SK-N-SH treated with all-trans-retinoic acid at 6 μM for 48 hours (cell line): ENCODE measurements around the gene PRCC.
A peak's percentile ranks its signal among the peaks of the same experiment; 100 is the strongest.
"Not testable (repeated sequence)": the region's sequence is repeated elsewhere in the genome, so short reads cannot be mapped to it uniquely, and the experiment has no call there.

Source experiments
- ATAC-seq: fragments of 200-7000 bp; cut with Tn5 transposase; 3 replicates; pipeline ENCODE4 v1.9.1; 2020; ENCODE audit warnings: mild to moderate bottlenecking, moderate library complexity
- ARNTL ChIP-seq: fragments of 450-650 bp; formaldehyde crosslinking; IDR thresholded peaks from 2 replicates; pipeline ENCODE4 v1.5.0; 2020; ENCODE audit warnings: low read depth, mild to moderate bottlenecking, moderate library complexity, borderline replicate concordance
- BACH2 ChIP-seq: fragments of 250-450 bp; sonication (Bioruptor Pico); IDR thresholded peaks from 2 replicates; pipeline ENCODE4 v1.9.0; 2021; ENCODE audit warnings: mild to moderate bottlenecking, borderline replicate concordance
- CSDC2 ChIP-seq: fragments of 250-450 bp; sonication (Bioruptor Pico); IDR thresholded peaks from 2 replicates; pipeline ENCODE4 v1.5.0; 2020; ENCODE audit warnings: mild to moderate bottlenecking, moderate library complexity
- ESRRG ChIP-seq: fragments of 250-450 bp; sonication (Bioruptor Pico); IDR thresholded peaks from 2 replicates; pipeline ENCODE4 v1.6.1; 2021; ENCODE audit warnings: mild to moderate bottlenecking
- ISL1 ChIP-seq: fragments of 250-450 bp; sonication (Bioruptor Pico); IDR thresholded peaks from 2 replicates; pipeline ENCODE4 v2.1.2; 2022; ENCODE audit warnings: mild to moderate bottlenecking, moderate library complexity
- OSR1 ChIP-seq: fragments of 250-450 bp; sonication (Bioruptor Pico); IDR thresholded peaks from 2 replicates; pipeline ENCODE4 v1.8.0; 2022; ENCODE audit warnings: moderate library complexity, mild to moderate bottlenecking, inconsistent platforms
- PATZ1 ChIP-seq: fragments of 250-450 bp; sonication (Bioruptor Pico); IDR thresholded peaks from 2 replicates; pipeline ENCODE4 v1.8.0; 2020; ENCODE audit warnings: mild to moderate bottlenecking, moderate library complexity, borderline replicate concordance
- PPARA ChIP-seq: fragments of 250-450 bp; sonication (Bioruptor Pico); IDR thresholded peaks from 2 replicates; pipeline ENCODE4 v1.5.0; 2020; ENCODE audit warnings: mild to moderate bottlenecking, borderline replicate concordance
- RARB ChIP-seq: fragments of 250-450 bp; sonication (Bioruptor Pico); IDR thresholded peaks from 2 replicates; pipeline ENCODE4 v1.8.0; 2021; ENCODE audit warnings: mild to moderate bottlenecking, moderate library complexity
- SNAI2 ChIP-seq: fragments of 250-450 bp; sonication (Bioruptor Pico); IDR thresholded peaks from 2 replicates; pipeline ENCODE4 v1.5.0; 2020; ENCODE audit warnings: mild to moderate bottlenecking, moderate library complexity
- TCF4 ChIP-seq: fragments of 250-450 bp; sonication (Bioruptor Pico); IDR thresholded peaks from 2 replicates; pipeline ENCODE4 v1.8.0; 2021; ENCODE audit warnings: mild to moderate bottlenecking, moderate library complexity, borderline replicate concordance
- TOX ChIP-seq: fragments of 250-450 bp; sonication (Bioruptor Pico); IDR thresholded peaks from 2 replicates; pipeline ENCODE4 v1.8.0; 2021; ENCODE audit warnings: mild to moderate bottlenecking, moderate library complexity, borderline replicate concordance
- TSHZ2 ChIP-seq: fragments of 250-450 bp; sonication (Bioruptor Pico); IDR thresholded peaks from 2 replicates; pipeline ENCODE4 v1.5.0; 2020; ENCODE audit warnings: mild to moderate bottlenecking, moderate library complexity
- ZC3H10 ChIP-seq: fragments of 250-450 bp; sonication (Bioruptor Pico); IDR thresholded peaks from 2 replicates; pipeline ENCODE4 v1.5.1; 2021; ENCODE audit warnings: mild to moderate bottlenecking, moderate library complexity
- ZFP3 ChIP-seq: fragments of 250-450 bp; sonication (Bioruptor Pico); IDR thresholded peaks from 2 replicates; pipeline ENCODE4 v1.5.0; 2020; ENCODE audit warnings: mild to moderate bottlenecking, moderate library complexity
- ZNF565 ChIP-seq: fragments of 450-650 bp; formaldehyde crosslinking; conservative IDR thresholded peaks from 2 replicates; pipeline ENCODE4 v1.5.0; 2020; ENCODE audit warnings: low read depth, mild to moderate bottlenecking, moderate library complexity
- ZNF70 ChIP-seq: fragments of 450-650 bp; formaldehyde crosslinking; IDR thresholded peaks from 2 replicates; pipeline ENCODE4 v1.5.0; 2020; ENCODE audit warnings: mild to moderate bottlenecking, moderate library complexity
- ZNF8 ChIP-seq: fragments of 450-650 bp; formaldehyde crosslinking; IDR thresholded peaks from 2 replicates; pipeline ENCODE4 v1.5.0; 2020; ENCODE audit warnings: mild to moderate bottlenecking, moderate library complexity
- TF ChIP-seq, protein P1 (sequence below): fragments of 250-450 bp; sonication (Bioruptor Pico); IDR thresholded peaks from 2 replicates; pipeline ENCODE4 v1.5.1; 2020; ENCODE audit warnings: low read depth, mild to moderate bottlenecking, moderate library complexity

The PRCC gene

DNA sequence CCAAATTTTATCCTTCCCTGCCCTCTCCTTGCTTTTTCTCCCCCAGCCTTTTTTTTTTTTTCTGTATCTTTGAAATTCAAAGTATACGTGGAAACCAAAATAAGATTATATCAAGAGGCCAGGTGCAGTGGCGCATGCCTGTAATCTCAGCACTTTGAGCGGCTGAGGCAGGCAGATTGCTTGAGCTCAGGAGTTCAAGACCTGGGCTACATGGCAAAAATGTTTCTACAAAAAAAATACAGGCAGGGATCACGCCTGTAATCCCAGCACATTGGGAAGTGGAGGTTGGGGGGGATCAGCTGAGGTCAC is 6.6 kb upstream of the PRCC start:
- ATAC-seq, result no peak
- no peak for TF ChIP-seq RARB (CRISPR knock-in tag)
- TF ChIP-seq ISL1 (CRISPR knock-in tag), result no peak
- TF ChIP-seq, protein P1, sequence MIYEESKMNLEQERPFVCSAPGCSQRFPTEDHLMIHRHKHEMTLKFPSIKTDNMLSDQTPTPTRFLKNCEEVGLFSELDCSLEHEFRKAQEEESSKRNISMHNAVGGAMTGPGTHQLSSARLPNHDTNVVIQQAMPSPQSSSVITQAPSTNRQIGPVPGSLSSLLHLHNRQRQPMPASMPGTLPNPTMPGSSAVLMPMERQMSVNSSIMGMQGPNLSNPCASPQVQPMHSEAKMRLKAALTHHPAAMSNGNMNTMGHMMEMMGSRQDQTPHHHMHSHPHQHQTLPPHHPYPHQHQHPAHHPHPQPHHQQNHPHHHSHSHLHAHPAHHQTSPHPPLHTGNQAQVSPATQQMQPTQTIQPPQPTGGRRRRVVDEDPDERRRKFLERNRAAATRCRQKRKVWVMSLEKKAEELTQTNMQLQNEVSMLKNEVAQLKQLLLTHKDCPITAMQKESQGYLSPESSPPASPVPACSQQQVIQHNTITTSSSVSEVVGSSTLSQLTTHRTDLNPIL (CRISPR knock-in tag), result no peak
- no peak for TF ChIP-seq CSDC2 (CRISPR knock-in tag)
- TF ChIP-seq, all 23 proteins: peak for 0

GRCh38 chr1:156765136-156765535 is 2.2 kb upstream of the PRCC start:
- ATAC-seq, result not testable (repeated sequence)

- ATAC-seq, result no peak
- TF ChIP-seq ZNF565 (no peak), TCF4 (CRISPR knock-in tag) (no peak), ZFP3 (CRISPR knock-in tag) (no peak), ESRRG (CRISPR knock-in tag) (no peak), ZC3H10 (CRISPR knock-in tag) (no peak), PPARA (CRISPR knock-in tag) (no peak), ARNTL (CRISPR knock-in tag) (no peak)
Observed at GRCh38 chr1:156765666-156766065, 1.7 kb upstream of the PRCC start.

- TF ChIP-seq CSDC2 (CRISPR knock-in tag) (no peak), ZFP3 (CRISPR knock-in tag) (no peak), RARB (CRISPR knock-in tag) (no peak), ARNTL (CRISPR knock-in tag) (no peak), ESRRG (CRISPR knock-in tag) (no peak), ZNF565 (no peak), ZC3H10 (CRISPR knock-in tag) (no peak), TOX (CRISPR knock-in tag) (no peak)
- TF ChIP-seq, protein P1 (CRISPR knock-in tag), result no peak
- peak; percentile 16 for ATAC-seq
Observed at GRCh38 chr1:156766298-156767100, 836 bp upstream of the PRCC start.

GRCh38 chr1:156767879-156768604 is 707 bp downstream of the PRCC start:
- TF ChIP-seq ZC3H10 (CRISPR knock-in tag) (no peak), SNAI2 (CRISPR knock-in tag) (no peak), BACH2 (no peak), ARNTL (CRISPR knock-in tag) (no peak), RARB (CRISPR knock-in tag) (no peak), ZNF8 (CRISPR knock-in tag) (no peak), ZNF70 (CRISPR knock-in tag) (no peak), PPARA (CRISPR knock-in tag) (no peak)
- TF ChIP-seq, all 23 proteins: peak for 0
- peak; percentile 14 for ATAC-seq

DNA sequence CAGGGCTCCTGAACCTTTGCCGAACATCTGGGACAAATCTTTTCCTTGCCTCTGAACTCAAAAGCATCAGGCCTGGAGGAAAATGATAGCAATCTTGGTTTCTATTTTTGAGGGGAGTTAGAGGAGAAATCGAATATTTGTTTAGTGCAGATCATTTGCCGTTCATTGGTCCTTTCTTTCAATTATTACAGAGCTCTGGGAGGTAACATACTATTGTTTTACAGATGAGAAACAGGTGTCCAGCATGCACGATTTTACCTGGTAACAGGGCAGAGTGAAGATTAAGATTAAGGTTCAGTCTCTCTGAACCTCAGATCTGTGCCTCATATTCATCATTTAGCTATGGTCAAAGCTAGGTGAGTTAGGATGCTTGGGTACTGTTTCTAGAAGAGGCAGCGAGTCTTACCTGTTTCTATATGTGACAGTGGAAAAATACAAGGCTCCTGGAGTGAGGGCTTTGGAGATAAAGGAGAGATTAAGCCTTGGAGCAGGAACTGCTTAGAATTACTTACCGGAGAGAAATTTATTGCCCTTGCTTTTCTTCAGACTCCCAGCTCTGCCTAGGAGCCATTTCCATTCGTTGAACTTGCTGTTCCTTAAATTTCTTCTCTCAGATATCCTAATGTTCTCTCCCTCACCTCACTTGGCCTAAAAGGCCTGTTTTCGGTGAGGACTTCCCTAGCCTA is 1.4 kb downstream of the PRCC start:
- ATAC-seq, result no peak
- no peak for TF ChIP-seq ZNF565
- no peak for TF ChIP-seq ZFP3 (CRISPR knock-in tag)
- no peak for TF ChIP-seq TSHZ2
- no peak for TF ChIP-seq OSR1 (CRISPR knock-in tag)
- no peak for TF ChIP-seq PATZ1
- no peak for TF ChIP-seq ESRRG (CRISPR knock-in tag)
- TF ChIP-seq SNAI2 (CRISPR knock-in tag), result no peak
- TF ChIP-seq ARNTL (CRISPR knock-in tag), result no peak
- TF ChIP-seq TOX (CRISPR knock-in tag), result no peak
- TF ChIP-seq, protein P1 (CRISPR knock-in tag), result no peak
- no peak for TF ChIP-seq ZNF70 (CRISPR knock-in tag)
- TF ChIP-seq ISL1 (CRISPR knock-in tag), result no peak
- no peak for TF ChIP-seq RARB (CRISPR knock-in tag)
- no peak for TF ChIP-seq ZNF8 (CRISPR knock-in tag)
- no peak for TF ChIP-seq BACH2
- no peak for TF ChIP-seq TCF4 (CRISPR knock-in tag)
